ENCODE data around the gene FBXW5.

Gene FBXW5

GRCh38 chr9:136935651-136936050 is 8.9 kb downstream of the FBXW5 start:
- Histone ChIP-seq H3K27me3 (no peaks in the 10 kb centered on the region), H3K9me3 (no peaks in the 10 kb centered on the region), H3K36me3 (peaks cover 32% of the 10 kb centered on the region), H3K4me3 (ENCODE audit: low read depth, low read length) (no peak overlapping the region), H3K4me1 (no peaks in the 10 kb centered on the region)
- no peak for DNase-seq
- TF ChIP-seq CTCF (IDR thresholded peaks at IDR 0.05; ENCODE audit: low read depth, low read length) = no peak

- H3K27me3 ChIP-seq = no peaks in the 10 kb centered on the region
- TF ChIP-seq CTCF (IDR thresholded peaks at IDR 0.05; ENCODE audit: low read depth, low read length) = no peak
- H3K36me3 ChIP-seq = peaks cover 23% of the 10 kb centered on the region
- no peak overlapping the region for H3K4me3 ChIP-seq (ENCODE audit: low read depth, low read length)
- no peaks in the 10 kb centered on the region for H3K4me1 ChIP-seq
- no peak for DNase-seq
- no peaks in the 10 kb centered on the region for H3K9me3 ChIP-seq
These were observed 10.3 kb downstream of the FBXW5 start for GRCh38 chr9:136934277-136934676.

- H3K27me3 ChIP-seq = no peaks in the 10 kb centered on the region
- H3K9me3 ChIP-seq = no peaks in the 10 kb centered on the region
- 0 out of 2 replicates have a peak, but pooled peaks cover 3% of the 10 kb centered on the region for H3K4me1 ChIP-seq
- H3K4me3 ChIP-seq (ENCODE audit: low read depth, low read length) = no peak overlapping the region
- H3K36me3 ChIP-seq = peaks cover 23% of the 10 kb centered on the region
- no peak for TF ChIP-seq CTCF (IDR thresholded peaks at IDR 0.05; ENCODE audit: low read depth, low read length)
- DNase-seq = no peak
These were observed 12.9 kb downstream of the FBXW5 start for GRCh38 chr9:136931611-136932130.

GRCh38 chr9:136930014-136930413 is 14.5 kb downstream of the FBXW5 start:
- TF ChIP-seq CTCF (IDR thresholded peaks at IDR 0.05; ENCODE audit: low read depth, low read length) = no peak
- H3K9me3 ChIP-seq = no peaks in the 10 kb centered on the region
- H3K4me1 ChIP-seq = 0 out of 2 replicates have a peak, but pooled peaks cover 3% of the 10 kb centered on the region
- H3K27me3 ChIP-seq = no peaks in the 10 kb centered on the region
- no peak for DNase-seq
- no peak overlapping the region for H3K4me3 ChIP-seq (ENCODE audit: low read depth, low read length)
- peaks cover 36% of the 10 kb centered on the region for H3K36me3 ChIP-seq

- Histone ChIP-seq H3K4me1 (0 out of 2 replicates have a peak, but pooled peaks cover 3% of the 10 kb centered on the region), H3K27me3 (no peaks in the 10 kb centered on the region), H3K9me3 (no peaks in the 10 kb centered on the region), H3K36me3 (peaks cover 40% of the 10 kb centered on the region), H3K4me3 (ENCODE audit: low read depth, low read length) (no peak overlapping the region)
- no peak for TF ChIP-seq CTCF (IDR thresholded peaks at IDR 0.05; ENCODE audit: low read depth, low read length)
- DNase-seq = no peak
These were observed 15.9 kb downstream of the FBXW5 start for GRCh38 chr9:136928591-136928990.

GRCh38 chr9:136927343-136928271 is 16.9 kb downstream of the FBXW5 start:
- no peaks in the 10 kb centered on the region for H3K27me3 ChIP-seq
- no peak overlapping the region for H3K4me3 ChIP-seq (ENCODE audit: low read depth, low read length)
- DNase-seq = no peak
- no peak for TF ChIP-seq CTCF (IDR thresholded peaks at IDR 0.05; ENCODE audit: low read depth, low read length)
- 0 out of 2 replicates have a peak, but pooled peaks cover 3% of the 10 kb centered on the region for H3K4me1 ChIP-seq
- no peaks in the 10 kb centered on the region for H3K9me3 ChIP-seq
- H3K36me3 ChIP-seq = peaks cover 44% of the 10 kb centered on the region

All from BE2C (cell line).